Mucosa of descending colon (tissue), 3 donors: Measurements from ENCODE around the gene FILIP1. TPM values are rescaled to one million over a fixed set of nuclear protein-coding genes. Genes with fewer than 3 reads are reported as not detected.
A peak's percentile ranks its signal among the peaks of the same experiment; 100 is the strongest.

Source experiments
- ATAC-seq: fragments of 200-7000 bp; cut with Tn5 transposase; one replicate; pipeline ENCODE4 v1.9.1; 2020; ENCODE audit warnings: mild to moderate bottlenecking, moderate library complexity
- DNase-seq, 3 donors: peaks; one replicate each; pipeline ENCODE4 v3.0.0-alpha.2; 2020
- H3K36me3 ChIP-seq: fragments of 200-600 bp; one replicate; pipeline ENCODE4 v1.8.0; 2021; ENCODE audit warnings: low read depth, mild to moderate bottlenecking
- H3K4me1 ChIP-seq: fragments of 200-600 bp; one replicate; pipeline ENCODE4 v1.8.0; 2021; ENCODE audit warnings: low read depth, mild to moderate bottlenecking
- H3K4me3 ChIP-seq: fragments of 200-600 bp; one replicate; pipeline ENCODE4 v1.8.0; 2021; ENCODE audit warnings: mild to moderate bottlenecking
- H3K9me3 ChIP-seq: fragments of 200-600 bp; one replicate; pipeline ENCODE4 v1.8.0; 2021; ENCODE audit warnings: mild to moderate bottlenecking
- CTCF ChIP-seq: fragments of 200-600 bp; IDR thresholded peaks from one replicate; pipeline ENCODE4 v1.8.0; 2022; ENCODE audit warnings: antibody characterized with exemption, mild to moderate bottlenecking
- intact Hi-C, 2 donors: fragments of 100-400 bp; cut with DNase I in 1 of 2; cut with micrococcal nuclease in 1 of 2; formaldehyde crosslinking; loops; one replicate each; pipeline versions ENCODE4 v1.11.0 to v1.11.1; 2022; cut with DNase I, micrococcal nuclease
- total RNA-seq, 3 donors: library from RNA; stranded (reverse); fragmentation: NEBNext Ultra II Directional in 2 of 3; extraction: Animal tissue kit (Norgen Biotek cat#: 25700) in 2 of 3; gene quantifications; one replicate each; pipeline versions ENCODE4 v1.2.1 to v1.2.4, GENCODE V29; 2021 to 2023
- donor health status: DM: no; HTN: no; CAD: no; lungs with moderate emphysema.
- donor health status: DM: no; HTN: no; CAD: no.
- donor health status: DM: no; HTN: yes; CAD: no.

The FILIP1 gene
- total RNA-seq, 3 donors from 2014 or later: 1.0 to 49.8 (median 3.6) TPM

- Histone ChIP-seq H3K9me3 (no peaks in the 10 kb centered on the region), H3K4me1 (no peaks in the 10 kb centered on the region), H3K4me3 (no peak overlapping the region), H3K36me3 (no peaks in the 10 kb centered on the region)
- intact Hi-C loops: no loop called here
- no peak for TF ChIP-seq CTCF
- ATAC-seq (peak; percentile 69), DNase-seq (peak in 2 of 3 donors; percentile 9 to 55)
These were observed 144.2 kb downstream of the FILIP1 start for GRCh38 chr6:75349262-75349984.

- no peaks in the 10 kb centered on the region for H3K36me3 ChIP-seq
- TF ChIP-seq CTCF: no peak
- no peaks in the 10 kb centered on the region for H3K9me3 ChIP-seq
- H3K4me1 ChIP-seq: no peaks in the 10 kb centered on the region
- H3K4me3 ChIP-seq: no peak overlapping the region
- DNase-seq: no peak
- ATAC-seq: no peak
- intact Hi-C loops: no loop called here
These were observed 144.7 kb downstream of the FILIP1 start for GRCh38 chr6:75348882-75349261.

- no peaks in the 10 kb centered on the region for H3K4me1 ChIP-seq
- TF ChIP-seq CTCF: no peak
- no peaks in the 10 kb centered on the region for H3K9me3 ChIP-seq
- intact Hi-C loops: no loop called here
- ATAC-seq: no peak
- H3K4me3 ChIP-seq: no peak overlapping the region
- no peaks in the 10 kb centered on the region for H3K36me3 ChIP-seq
- DNase-seq: no peak
These were observed 145.5 kb downstream of the FILIP1 start for GRCh38 chr6:75347898-75348610.

- no peak for TF ChIP-seq CTCF
- Histone ChIP-seq H3K4me3 (no peak overlapping the region), H3K9me3 (no peaks in the 10 kb centered on the region), H3K4me1 (no peaks in the 10 kb centered on the region), H3K36me3 (no peaks in the 10 kb centered on the region)
- ATAC-seq: no peak
- DNase-seq: no peak
- intact Hi-C loops: no loop called here
These were observed 148.2 kb downstream of the FILIP1 start for GRCh38 chr6:75345413-75345812.

- H3K9me3 ChIP-seq: no peaks in the 10 kb centered on the region
- TF ChIP-seq CTCF: no peak
- no peak for ATAC-seq
These were observed 149.1 kb downstream of the FILIP1 start for GRCh38 chr6:75344455-75344854.

More at GRCh38 chr6:75344455-75344854, 149.1 kb downstream of the FILIP1 start:
- intact Hi-C loops: no loop called here
- H3K36me3 ChIP-seq: no peaks in the 10 kb centered on the region
- DNase-seq: no peak
- no peaks in the 10 kb centered on the region for H3K4me1 ChIP-seq
- H3K4me3 ChIP-seq: no peak overlapping the region
